A549 (cell line): Measurements from ENCODE around the gene GLP2R. TPM values are rescaled to one million over a fixed set of nuclear protein-coding genes. Genes with fewer than 3 reads are reported as not detected.

Source experiments
- ATAC-seq, 2 experiments: fragments of 200-7000 bp in 1 of 2; fragments of >200 bp in 1 of 2; cut with Nextera tagmentation in 1 of 2; cut with Tn5 transposase in 1 of 2; 3 replicates each; pipeline versions ENCODE4 v1.8.0 to v1.9.1; 2018 to 2020; ENCODE audit warnings: mild to moderate bottlenecking in 1 of 2, moderate library complexity in 1 of 2
- CTCF ChIA-PET: fragments of 300-600 bp; sonication (Branson Sonifier 250); formaldehyde crosslinking; extraction: SDS; loops from one replicate; lab custom pipeline; 2021; ENCODE audit warnings: antibody characterized with exemption, inconsistent platforms; lab: Yijun Ruan, JAX
- POLR2A ChIA-PET: fragments of 350-600 bp; formaldehyde crosslinking; extraction: SDS; loops from one replicate; lab custom pipeline; 2021; ENCODE audit warnings: antibody characterized with exemption, inconsistent platforms; lab: Yijun Ruan, JAX
- DNase-seq, 2 experiments: peaks; one replicate each; pipeline versions ENCODE4 v3.0.0 to v3.0.0-alpha.2; 2011 to 2016; ENCODE audit warnings: low read depth in 1 of 2, low spot score in 1 of 2
- FAIRE-seq: peaks from 2 replicates; lab custom pipeline; 2011; peaks lifted over from hg19 to GRCh38; lab: Jason Lieb, UNC
- H3K27ac ChIP-seq, 2 experiments: fragments of >200 bp; sonication (Bioruptor Twin); formaldehyde crosslinking; 3 replicates each; pipeline ENCODE4 v1.5.1; 2016 to 2017
- H3K4me1 ChIP-seq: fragments of >200 bp; sonication (Bioruptor Twin); formaldehyde crosslinking; 3 replicates; pipeline ENCODE4 v1.6.1; 2016
- H3K4me2 ChIP-seq: fragments of >200 bp; sonication (Bioruptor Twin); formaldehyde crosslinking; 3 replicates; pipeline ENCODE4 v1.6.1; 2016
- H3K4me3 ChIP-seq: fragments of >200 bp; sonication (Bioruptor Twin); formaldehyde crosslinking; 3 replicates; pipeline ENCODE4 v1.5.1; 2016
- H3K9me3 ChIP-seq: fragments of >200 bp; sonication (Bioruptor Twin); formaldehyde crosslinking; 3 replicates; pipeline ENCODE4 v1.6.1; 2016
- CEBPB ChIP-seq, 2 experiments: fragments of >200 bp in 1 of 2; sonication (Bioruptor Twin) in 1 of 2; formaldehyde crosslinking in 1 of 2; IDR thresholded peaks; 2 replicates each; pipeline ENCODE4 v1.6.1; 2012 to 2016
- CHD2 ChIP-seq: fragments of 150-350 bp; IDR thresholded peaks from 2 replicates; pipeline ENCODE4 v1.6.1; 2014; ENCODE audit warnings: low read length; ENCODE audit not compliant: partially characterized antibody
- E2F6 ChIP-seq: IDR thresholded peaks from 2 replicates; pipeline ENCODE4 v1.6.1; 2012; ENCODE audit warnings: low read depth, borderline replicate concordance
- ELK1 ChIP-seq: fragments of 150-350 bp; IDR thresholded peaks from 2 replicates; pipeline ENCODE4 v1.6.1; 2014; ENCODE audit warnings: low read depth, mild to moderate bottlenecking, low read length
- EP300 ChIP-seq, 2 experiments: fragments of >200 bp; sonication (Bioruptor Twin); formaldehyde crosslinking; IDR thresholded peaks; 2 replicates in 1 of 2; 3 replicates in 1 of 2; pipeline ENCODE4 v1.6.1; 2016 to 2017
- FOSL2 ChIP-seq, 2 experiments: fragments of 450-650 bp in 1 of 2; fragments of >200 bp in 1 of 2; sonication (Bioruptor Twin) in 1 of 2; formaldehyde crosslinking; IDR thresholded peaks; 2 replicates each; pipeline versions ENCODE4 v1.5.0 to v1.6.1; 2016 to 2020; ENCODE audit warnings: mild to moderate bottlenecking in 1 of 2, moderate library complexity in 1 of 2
- HOXB13 ChIP-seq: fragments of 250-450 bp; sonication (Bioruptor Pico); IDR thresholded peaks from 2 replicates; pipeline ENCODE4 v1.5.0; 2020; ENCODE audit warnings: low read depth, mild to moderate bottlenecking, moderate library complexity
- HOXB5 ChIP-seq: fragments of 250-450 bp; sonication (Bioruptor Pico); IDR thresholded peaks from 2 replicates; pipeline ENCODE4 v1.5.0; 2020; ENCODE audit warnings: mild to moderate bottlenecking, moderate library complexity
- KDM5A ChIP-seq: fragments of 200-600 bp; sonication (generic); IDR thresholded peaks from 2 replicates; pipeline ENCODE4 v1.6.1; 2016; ENCODE audit warnings: antibody characterized with exemption, mild to moderate bottlenecking
- PHF8 ChIP-seq: fragments of 200-600 bp; sonication (generic); IDR thresholded peaks from 2 replicates; pipeline ENCODE4 v1.6.1; 2016; ENCODE audit warnings: low read depth, mild to moderate bottlenecking, antibody characterized with exemption, moderate library complexity, borderline replicate concordance
- POLR2AphosphoS2 ChIP-seq: conservative IDR thresholded peaks from 2 replicates; pipeline ENCODE4 v1.6.1; 2012; ENCODE audit warnings: low read length, improper control_type of control experiment, inconsistent platforms
- RAD21 ChIP-seq, 2 experiments: fragments of >200 bp in 1 of 2; sonication (Bioruptor Twin) in 1 of 2; formaldehyde crosslinking in 1 of 2; IDR thresholded peaks in 1 of 2; conservative IDR thresholded peaks in 1 of 2; 2 replicates in 1 of 2; 3 replicates in 1 of 2; pipeline ENCODE4 v1.6.1; 2012 to 2018; ENCODE audit warnings: inconsistent platforms in 1 of 2
- RARB ChIP-seq: fragments of 250-450 bp; sonication (Bioruptor Pico); IDR thresholded peaks from 2 replicates; pipeline ENCODE4 v1.8.0; 2021; ENCODE audit warnings: mild to moderate bottlenecking, moderate library complexity
- SMC3 ChIP-seq: fragments of >200 bp; sonication (Bioruptor Twin); formaldehyde crosslinking; IDR thresholded peaks from 3 replicates; pipeline ENCODE4 v1.6.1; 2018; ENCODE audit warnings: inconsistent platforms
- SREBF2 ChIP-seq: fragments of 450-650 bp; IDR thresholded peaks from 2 replicates; pipeline ENCODE4 v1.6.1; 2014; ENCODE audit warnings: mild to moderate bottlenecking, moderate library complexity
- TFCP2L1 ChIP-seq: fragments of 250-450 bp; sonication (Bioruptor Pico); IDR thresholded peaks from 2 replicates; pipeline ENCODE4 v1.5.0; 2021; ENCODE audit warnings: mild to moderate bottlenecking
- USF2 ChIP-seq: fragments of 450-650 bp; IDR thresholded peaks from 2 replicates; pipeline ENCODE4 v1.6.1; 2014; ENCODE audit warnings: antibody characterized with exemption
- WGBS: methylation state at CpG from one replicate; pipeline ENCODE4 v1.1.6; 2017; ENCODE audit errors: missing lambda C conversion rate; 5-methylcytosine and 5-hydroxymethylcytosine counted together
- polyA plus RNA-seq, 4 experiments: library from polyadenylated mRNA; depleted of rRNA in 3 of 4; stranded (reverse); fragments of >200 nt; fragmentation: RNase III in 1 of 4; extraction: RNeasy Plus Mini Kit Qiagen cat#74134 plus additional on column Dnase treatment in 1 of 4; gene quantifications; 2 replicates in 3 of 4; 3 replicates in 1 of 4; pipeline ENCODE4 v1.2.3, GENCODE V29; 2011 to 2017
- TF ChIP-seq, protein P1 (sequence below): fragments of >200 bp; sonication (Bioruptor Twin); formaldehyde crosslinking; IDR thresholded peaks from 3 replicates; pipeline ENCODE4 v1.6.1; 2016
- TF ChIP-seq, protein P2 (sequence below): IDR thresholded peaks from 2 replicates; pipeline ENCODE4 v1.6.1; 2012
- TF ChIP-seq, protein P3 (sequence below): fragments of >200 bp; sonication (Bioruptor Twin); formaldehyde crosslinking; IDR thresholded peaks from 3 replicates; pipeline ENCODE4 v1.5.1; 2016
- TF ChIP-seq, protein P4 (sequence below): IDR thresholded peaks from 2 replicates; pipeline ENCODE4 v1.6.1; 2012

Gene GLP2R
- polyA plus RNA-seq, 2 of the 4 experiments (the other 2 are of a cell fraction): 27.9 to 48.7 TPM

DNA sequence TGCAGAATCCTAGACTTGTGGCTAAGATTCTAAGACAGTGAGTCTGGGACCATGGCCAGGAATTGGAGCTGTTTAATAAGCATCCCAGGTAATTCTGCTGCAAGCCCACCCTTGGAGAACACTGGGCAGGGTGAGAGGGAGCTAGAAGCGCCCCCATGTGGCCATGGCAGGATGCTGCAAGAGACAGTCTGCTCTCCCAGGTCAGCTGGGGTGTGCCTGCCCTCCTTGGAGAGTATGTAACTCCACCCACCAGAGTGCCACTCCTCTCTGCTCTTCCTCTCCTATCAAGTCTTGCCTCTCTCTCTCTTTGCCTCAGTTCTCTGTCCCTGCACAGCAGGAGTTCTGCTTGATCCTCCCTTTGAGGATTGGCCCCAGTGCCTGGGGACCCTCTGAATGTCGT lies 64.4 kb downstream of the GLP2R start:
- FAIRE-seq (no peak), DNase-seq (peak; percentile 52 to 75), ATAC-seq (peak in 1 of 2 experiments; percentile 87; a peak in 4 of 6 replicates)
- CTCF ChIA-PET: interaction anchor here (1.0 to 3.2 kb wide), 12 partner anchors 10 to 117 kb away, joined by 3 to 26 read pairs (median 4); partner anchors contain the start of gene RCVRN
- WGBS: 30% methylated on average over 2 of the region's 2 CpGs
- Histone ChIP-seq H3K27ac (peak overlapping the region; percentile 32 to 61; a peak in 5 of 6 replicates), H3K4me2 (no peak overlapping the region), H3K9me3 (peaks cover 20% of the 10 kb centered on the region), H3K4me1 (peaks cover 43% of the 10 kb centered on the region), H3K4me3 (no peak overlapping the region)
- TF ChIP-seq, protein P1, sequence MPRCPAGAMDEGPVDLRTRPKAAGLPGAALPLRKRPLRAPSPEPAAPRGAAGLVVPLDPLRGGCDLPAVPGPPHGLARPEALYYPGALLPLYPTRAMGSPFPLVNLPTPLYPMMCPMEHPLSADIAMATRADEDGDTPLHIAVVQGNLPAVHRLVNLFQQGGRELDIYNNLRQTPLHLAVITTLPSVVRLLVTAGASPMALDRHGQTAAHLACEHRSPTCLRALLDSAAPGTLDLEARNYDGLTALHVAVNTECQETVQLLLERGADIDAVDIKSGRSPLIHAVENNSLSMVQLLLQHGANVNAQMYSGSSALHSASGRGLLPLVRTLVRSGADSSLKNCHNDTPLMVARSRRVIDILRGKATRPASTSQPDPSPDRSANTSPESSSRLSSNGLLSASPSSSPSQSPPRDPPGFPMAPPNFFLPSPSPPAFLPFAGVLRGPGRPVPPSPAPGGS: no peak
- TF ChIP-seq RARB (CRISPR knock-in tag) (no peak), CHD2 (no peak), KDM5A (no peak), HOXB5 (CRISPR knock-in tag) (no peak), RAD21 (conservative IDR thresholded peaks at IDR 0.05 in 1 of 2, IDR thresholded peaks at IDR 0.05 in 1 of 2) (peak in 1 of 2 experiments; percentile 67; a peak in 4 of 5 replicates), ELK1 (no peak), SMC3 (peak; percentile 40; the same call in 1 of the 3 replicates), USF2 (no peak), PHF8 (no peak)
- TF ChIP-seq, protein P2, sequence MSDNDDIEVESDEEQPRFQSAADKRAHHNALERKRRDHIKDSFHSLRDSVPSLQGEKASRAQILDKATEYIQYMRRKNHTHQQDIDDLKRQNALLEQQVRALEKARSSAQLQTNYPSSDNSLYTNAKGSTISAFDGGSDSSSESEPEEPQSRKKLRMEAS: no peak
- TF ChIP-seq, protein P3, sequence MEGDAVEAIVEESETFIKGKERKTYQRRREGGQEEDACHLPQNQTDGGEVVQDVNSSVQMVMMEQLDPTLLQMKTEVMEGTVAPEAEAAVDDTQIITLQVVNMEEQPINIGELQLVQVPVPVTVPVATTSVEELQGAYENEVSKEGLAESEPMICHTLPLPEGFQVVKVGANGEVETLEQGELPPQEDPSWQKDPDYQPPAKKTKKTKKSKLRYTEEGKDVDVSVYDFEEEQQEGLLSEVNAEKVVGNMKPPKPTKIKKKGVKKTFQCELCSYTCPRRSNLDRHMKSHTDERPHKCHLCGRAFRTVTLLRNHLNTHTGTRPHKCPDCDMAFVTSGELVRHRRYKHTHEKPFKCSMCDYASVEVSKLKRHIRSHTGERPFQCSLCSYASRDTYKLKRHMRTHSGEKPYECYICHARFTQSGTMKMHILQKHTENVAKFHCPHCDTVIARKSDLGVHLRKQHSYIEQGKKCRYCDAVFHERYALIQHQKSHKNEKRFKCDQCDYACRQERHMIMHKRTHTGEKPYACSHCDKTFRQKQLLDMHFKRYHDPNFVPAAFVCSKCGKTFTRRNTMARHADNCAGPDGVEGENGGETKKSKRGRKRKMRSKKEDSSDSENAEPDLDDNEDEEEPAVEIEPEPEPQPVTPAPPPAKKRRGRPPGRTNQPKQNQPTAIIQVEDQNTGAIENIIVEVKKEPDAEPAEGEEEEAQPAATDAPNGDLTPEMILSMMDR: peak; percentile 49
- POLR2A ChIA-PET: no interaction called here

DNA sequence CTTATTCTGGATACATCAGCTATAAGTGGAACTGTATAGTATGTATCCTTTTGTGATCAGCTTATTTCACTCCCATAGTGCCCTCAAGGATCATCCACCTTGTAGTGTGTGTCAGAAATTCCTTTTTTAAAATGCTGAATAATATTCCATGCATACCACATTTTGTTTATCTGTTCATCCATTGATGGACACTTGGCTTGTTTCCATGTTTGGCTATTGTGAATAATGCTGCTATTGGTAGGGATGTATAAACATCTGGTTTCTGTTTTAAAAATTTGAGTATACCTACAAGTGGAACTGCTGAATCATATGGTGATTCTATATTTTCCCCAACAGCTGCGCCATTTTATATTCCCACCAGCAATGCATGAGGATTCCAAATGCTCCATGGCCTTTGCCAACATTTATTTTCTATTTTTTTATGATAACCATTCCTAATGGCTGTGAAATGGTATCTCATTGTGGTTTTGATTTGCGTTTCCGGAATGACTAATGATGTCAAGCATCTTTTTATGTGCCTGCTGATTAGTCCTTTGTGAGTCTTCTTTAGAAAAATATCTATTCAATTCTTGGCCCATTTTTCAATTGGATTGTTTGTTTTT lies 67.8 kb downstream of the GLP2R start:
- POLR2A ChIA-PET: no interaction called here
- Histone ChIP-seq H3K9me3 (no peaks in the 10 kb centered on the region), H3K4me1 (peaks cover 28% of the 10 kb centered on the region; the same call in 2 of the 3 replicates), H3K4me2 (no peak overlapping the region), H3K4me3 (no peak overlapping the region), H3K27ac (peak overlapping the region in 1 of 2 experiments; percentile 5; a peak in 1 of 6 replicates)
- TF ChIP-seq TFCP2L1 (CRISPR knock-in tag) (no peak), KDM5A (no peak), SREBF2 (no peak), POLR2AphosphoS2 (no peak), E2F6 (no peak), CEBPB (IDR thresholded peaks at IDR 0.05) (no peak), HOXB5 (CRISPR knock-in tag) (no peak), FOSL2 (IDR thresholded peaks at IDR 0.05) (no peak), FOSL2 (CRISPR knock-in tag; IDR thresholded peaks at IDR 0.05) (no peak), HOXB13 (CRISPR knock-in tag) (no peak), EP300 (IDR thresholded peaks at IDR 0.05) (no peak)
- TF ChIP-seq, protein P4, sequence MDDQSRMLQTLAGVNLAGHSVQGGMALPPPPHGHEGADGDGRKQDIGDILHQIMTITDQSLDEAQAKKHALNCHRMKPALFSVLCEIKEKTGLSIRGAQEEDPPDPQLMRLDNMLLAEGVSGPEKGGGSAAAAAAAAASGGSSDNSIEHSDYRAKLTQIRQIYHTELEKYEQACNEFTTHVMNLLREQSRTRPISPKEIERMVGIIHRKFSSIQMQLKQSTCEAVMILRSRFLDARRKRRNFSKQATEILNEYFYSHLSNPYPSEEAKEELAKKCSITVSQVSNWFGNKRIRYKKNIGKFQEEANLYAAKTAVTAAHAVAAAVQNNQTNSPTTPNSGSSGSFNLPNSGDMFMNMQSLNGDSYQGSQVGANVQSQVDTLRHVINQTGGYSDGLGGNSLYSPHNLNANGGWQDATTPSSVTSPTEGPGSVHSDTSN: no peak
- TF ChIP-seq, protein P3: no peak
- ATAC-seq (no peak), FAIRE-seq (peak; percentile 49), DNase-seq (no peak)
- CTCF ChIA-PET: interaction anchor here (0.9 to 2.6 kb wide), 3 partner anchors 11 to 51 kb away, joined by 4 to 10 read pairs (median 5); partner anchors contain the start of gene RCVRN
- 62% methylated on average over 3 of the region's 3 CpGs for WGBS
